ENCODE measurements around the gene CERS6. TPM values are rescaled to one million over a fixed set of nuclear protein-coding genes. Genes with fewer than 3 reads are reported as not detected.

CERS6 gene
- total and polyA plus RNA-seq, 2 of the 8 experiments (the other 6 are each of a cell fraction or from before 2014, with no cell fraction given): 6.8 to 28.2 TPM

DNA sequence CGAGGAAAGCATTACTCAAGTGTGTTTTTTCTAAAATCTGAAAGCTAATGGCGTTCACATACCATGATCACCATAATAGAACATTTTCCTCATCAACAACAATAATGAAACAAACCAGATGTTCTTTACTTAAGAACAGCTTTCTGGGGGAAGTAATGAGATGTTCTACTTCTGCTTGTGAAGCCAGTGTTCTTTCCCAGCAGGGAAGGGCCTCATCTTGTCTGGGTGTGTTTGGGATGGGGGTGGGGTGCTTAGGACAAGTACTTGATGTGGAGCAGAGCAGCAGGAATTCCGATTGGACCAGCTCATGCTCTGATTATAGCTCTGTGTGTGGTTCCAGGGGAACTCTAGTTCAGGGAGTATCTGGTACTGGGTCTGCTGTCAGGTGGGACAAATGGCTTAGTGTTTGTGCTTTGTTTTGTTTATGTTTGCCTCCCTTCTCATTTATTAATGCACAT lies 183.4 kb downstream of the CERS6 start (continued):
- TF ChIP-seq NRF1 (IDR thresholded peaks at IDR 0.05; ENCODE audit: low read depth, low read length) (no peak), SUZ12 (IDR thresholded peaks at IDR 0.05; ENCODE audit: low read length) (no peak), ATF3 (IDR thresholded peaks at IDR 0.05; ENCODE audit: insufficient read depth, low read depth, low read length) (no peak), SIX5 (IDR thresholded peaks at IDR 0.05; ENCODE audit: low read depth, low read length) (no peak)
